ENCODE data around the gene RIPOR3. TPM values are rescaled to one million over a fixed set of nuclear protein-coding genes. Genes with fewer than 3 reads are reported as not detected.

Gene RIPOR3
- total RNA-seq, 4 donors from 2014 or later = 1.8 to 12.7 (median 4.9) TPM

GRCh38 chr20:50686821-50687220 lies 4.5 kb downstream of the RIPOR3 start:
- intact Hi-C loops (cut with DNase I; ENCODE audit: low total_unique reads) = no loop called here
- no peak overlapping the region for H3K4me3 ChIP-seq (ENCODE audit: low read depth, poor library complexity, severe bottlenecking)
- TF ChIP-seq CTCF (IDR thresholded peaks at IDR 0.05) (no peak), POLR2A (IDR thresholded peaks at IDR 0.05) (no peak)
- 85 to 88% methylated on average over 10 of the region's 10 CpGs for WGBS, 2 donors
- no peak for DNase-seq (ENCODE audit: low spot score in 2 of 2)

- no peak for TF ChIP-seq POLR2A (IDR thresholded peaks at IDR 0.05)
- no peak for TF ChIP-seq CTCF (IDR thresholded peaks at IDR 0.05)
- no peak overlapping the region for H3K4me3 ChIP-seq (ENCODE audit: low read depth, poor library complexity, severe bottlenecking)
- DNase-seq (ENCODE audit: low spot score in 2 of 2) = no peak
- WGBS, 2 donors = 95 to 98% methylated on average over 6 of the region's 6 CpGs
- intact Hi-C loops (cut with DNase I; ENCODE audit: low total_unique reads) = no loop called here
Measured at GRCh38 chr20:50683570-50683969, 7.8 kb downstream of the RIPOR3 start.

GRCh38 chr20:50682947-50683530 lies 8.3 kb downstream of the RIPOR3 start:
- intact Hi-C loops (cut with DNase I; ENCODE audit: low total_unique reads) = no loop called here

GRCh38 chr20:50682065-50682464 lies 9.3 kb downstream of the RIPOR3 start:
- DNase-seq (ENCODE audit: low spot score in 2 of 2) = no peak
- H3K4me3 ChIP-seq (ENCODE audit: low read depth, poor library complexity, severe bottlenecking) = no peak overlapping the region
- intact Hi-C loops (cut with DNase I; ENCODE audit: low total_unique reads) = no loop called here
- no peak for TF ChIP-seq CTCF (IDR thresholded peaks at IDR 0.05)
- no peak for TF ChIP-seq POLR2A (IDR thresholded peaks at IDR 0.05)
- 78 to 90% methylated on average over 4 of the region's 4 CpGs for WGBS, 2 donors

More at GRCh38 chr20:50682947-50683530, 8.3 kb downstream of the RIPOR3 start:
- no peak for DNase-seq (ENCODE audit: low spot score in 2 of 2)
- WGBS, 2 donors = 82% methylated on average over 8 of the region's 8 CpGs
- TF ChIP-seq POLR2A (IDR thresholded peaks at IDR 0.05) (no peak), CTCF (IDR thresholded peaks at IDR 0.05) (no peak)
- no peak overlapping the region for H3K4me3 ChIP-seq (ENCODE audit: low read depth, poor library complexity, severe bottlenecking)

- intact Hi-C loops (cut with DNase I; ENCODE audit: low total_unique reads) = no loop called here
- WGBS, 2 donors = 82 to 83% methylated on average over 12 of the region's 12 CpGs
- TF ChIP-seq POLR2A (IDR thresholded peaks at IDR 0.05) (no peak), CTCF (IDR thresholded peaks at IDR 0.05) (no peak)
- DNase-seq (ENCODE audit: low spot score in 2 of 2) = no peak
- no peak overlapping the region for H3K4me3 ChIP-seq (ENCODE audit: low read depth, poor library complexity, severe bottlenecking)
Measured at GRCh38 chr20:50681359-50682064, 9.8 kb downstream of the RIPOR3 start.

Measured in lower leg skin (tissue), 4 donors.